ENCODE results near the gene ZFP36. TPM values are rescaled to one million over a fixed set of nuclear protein-coding genes. Genes with fewer than 3 reads are reported as not detected.
"Not testable (repeated sequence)": the region's sequence is repeated elsewhere in the genome, so short reads cannot be mapped to it uniquely, and the experiment has no call there.

ZFP36 gene
- total and polyA plus RNA-seq, 4 experiments from 2014 or later: 151 to 191 (median 158) TPM

DNA sequence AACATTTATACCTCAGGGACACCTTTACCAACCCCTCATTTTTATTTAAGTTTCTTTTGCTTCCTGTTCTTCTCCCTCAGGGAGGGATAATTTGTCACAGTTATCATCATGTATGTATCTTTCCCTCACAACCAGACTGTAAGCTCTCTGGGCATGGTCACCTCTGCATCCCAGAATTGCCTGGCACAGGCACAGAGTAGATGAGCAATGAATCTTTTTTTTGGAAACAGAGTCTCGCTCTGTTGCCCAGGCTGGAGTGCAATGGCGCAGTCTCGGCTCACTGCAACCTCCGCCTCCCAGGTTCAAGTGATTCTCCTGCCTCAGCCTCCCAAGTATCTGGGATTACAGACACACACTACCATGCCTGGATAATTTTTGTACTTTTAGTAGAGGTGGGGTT is 27.3 kb upstream of the ZFP36 start:
- DNase-seq; H3K27me3 ChIP-seq (ENCODE audit: insufficient read depth, low read length); POLR2A ChIA-PET (ENCODE audit: partially characterized antibody); H3K4me3 Mint-ChIP-seq; H3K4me1 ChIP-seq (ENCODE audit: insufficient read depth, low read length); H3K4me3 ChIP-seq (ENCODE audit: low read length in 2 of 2); H3K27me3 Mint-ChIP-seq; CTCF ChIA-PET (ENCODE audit: partially characterized antibody); H3K9me3 Mint-ChIP-seq; H3K4me1 Mint-ChIP-seq; H3K9me3 ChIP-seq (ENCODE audit: control insufficient read depth in 1 of 2, low read length in 2 of 2); H3K27ac ChIP-seq (ENCODE audit: low read depth, low read length); intact Hi-C loops (cut with micrococcal nuclease): not testable (repeated sequence)
- H3K36me3 Mint-ChIP-seq: peaks cover 42 to 86% of the 10 kb centered on the region in 2 donors
- peak overlapping the region in 3 of 7 donors; percentile 31 to 70 (median 63) for H3K27ac Mint-ChIP-seq
- H3K36me3 ChIP-seq (ENCODE audit: insufficient read depth, low read length): peaks cover 68% of the 10 kb centered on the region

- Mint-ChIP-seq H3K27ac (peak overlapping the region in 3 of 7 donors; percentile 31 to 86 (median 70)), H3K36me3 (peaks cover 39 to 88% of the 10 kb centered on the region in 2 donors)
- POLR2A ChIA-PET (ENCODE audit: partially characterized antibody): no interaction called here
These were observed 26.7 kb upstream of the ZFP36 start for GRCh38 chr19:39379865-39380396.

GRCh38 chr19:39380521-39381502 is 25.8 kb upstream of the ZFP36 start:
- Mint-ChIP-seq H3K27me3 (no peaks in the 10 kb centered on the region), H3K27ac (peak overlapping the region in 6 of 7 donors; percentile 16 to 86 (median 34)), H3K4me1 (no peaks in the 10 kb centered on the region), H3K4me3 (no peak overlapping the region), H3K9me3 (no peaks in the 10 kb centered on the region), H3K36me3 (peaks cover 36 to 89% of the 10 kb centered on the region in 2 donors)
- CTCF ChIA-PET (ENCODE audit: partially characterized antibody): no interaction called here
- Histone ChIP-seq H3K4me1 (ENCODE audit: insufficient read depth, low read length) (no peaks in the 10 kb centered on the region), H3K27me3 (ENCODE audit: insufficient read depth, low read length) (no peaks in the 10 kb centered on the region), H3K36me3 (ENCODE audit: insufficient read depth, low read length) (peaks cover 68% of the 10 kb centered on the region), H3K27ac (ENCODE audit: low read depth, low read length) (no peak overlapping the region), H3K4me3 (ENCODE audit: low read length in 2 of 2) (no peak overlapping the region), H3K9me3 (ENCODE audit: control insufficient read depth in 1 of 2, low read length in 2 of 2) (no peaks in the 10 kb centered on the region)
- POLR2A ChIA-PET (ENCODE audit: partially characterized antibody): no interaction called here
- intact Hi-C loops (cut with micrococcal nuclease): no loop called here
- DNase-seq: no peak

More at GRCh38 chr19:39379865-39380396, 26.7 kb upstream of the ZFP36 start:
- Histone ChIP-seq H3K36me3 (ENCODE audit: insufficient read depth, low read length) (peaks cover 68% of the 10 kb centered on the region), H3K4me1 (ENCODE audit: insufficient read depth, low read length) (no peaks in the 10 kb centered on the region), H3K9me3 (ENCODE audit: control insufficient read depth in 1 of 2, low read length in 2 of 2) (no peaks in the 10 kb centered on the region), H3K4me3 (ENCODE audit: low read length in 2 of 2) (no peak overlapping the region), H3K27me3 (ENCODE audit: insufficient read depth, low read length) (no peaks in the 10 kb centered on the region), H3K27ac (ENCODE audit: low read depth, low read length) (no peak overlapping the region)
- no peak for DNase-seq
- intact Hi-C loops (cut with micrococcal nuclease): no loop called here
- Mint-ChIP-seq H3K4me1 (no peaks in the 10 kb centered on the region), H3K27me3 (no peaks in the 10 kb centered on the region), H3K4me3 (no peak overlapping the region), H3K9me3 (no peaks in the 10 kb centered on the region)
- CTCF ChIA-PET (ENCODE audit: partially characterized antibody): no interaction called here

DNA sequence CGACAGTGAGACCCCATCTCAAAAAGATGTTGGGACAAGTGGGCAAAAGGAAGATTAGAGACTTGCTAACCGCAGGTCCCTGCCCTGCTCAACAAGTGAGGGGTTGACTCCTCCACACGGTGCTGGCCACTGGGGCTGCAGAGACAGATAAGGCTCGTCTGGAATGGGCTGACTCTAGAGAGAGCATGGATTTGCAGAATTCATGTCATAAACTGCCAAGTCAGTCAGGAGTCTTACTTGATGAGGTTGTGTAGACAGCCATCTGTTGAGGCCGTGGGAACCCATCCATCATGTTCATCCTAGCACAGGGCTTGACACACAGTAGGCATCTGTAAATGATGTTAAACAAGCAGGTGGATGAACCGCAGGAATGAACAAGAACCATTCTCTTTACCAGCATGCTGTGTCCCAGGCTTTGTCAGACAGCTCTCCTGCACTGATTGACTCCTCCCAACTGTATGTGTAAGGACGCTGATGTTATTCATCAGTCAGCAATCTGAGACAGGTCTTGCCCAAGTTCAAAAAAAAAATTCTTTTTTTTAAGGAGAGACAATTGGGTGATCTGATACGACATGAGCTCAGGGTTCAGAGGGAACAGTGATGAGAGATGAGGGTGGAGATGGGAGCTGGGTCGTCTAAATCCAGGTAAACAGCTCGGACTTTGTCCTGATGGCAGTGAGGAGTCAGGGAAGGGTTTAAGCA is 24.6 kb upstream of the ZFP36 start:
- no peak overlapping the region for H3K4me3 Mint-ChIP-seq
- Histone ChIP-seq H3K27me3 (ENCODE audit: insufficient read depth, low read length) (no peaks in the 10 kb centered on the region), H3K9me3 (ENCODE audit: control insufficient read depth in 1 of 2, low read length in 2 of 2) (no peaks in the 10 kb centered on the region), H3K27ac (ENCODE audit: low read depth, low read length) (no peak overlapping the region), H3K4me3 (ENCODE audit: low read length in 2 of 2) (no peak overlapping the region), H3K36me3 (ENCODE audit: insufficient read depth, low read length) (peaks cover 68% of the 10 kb centered on the region), H3K4me1 (ENCODE audit: insufficient read depth, low read length) (no peaks in the 10 kb centered on the region)
- ChIA-PET POLR2A (ENCODE audit: partially characterized antibody) (interaction anchor here (0.6 kb wide), 1 partner anchor 54 kb away, joined by 3 read pairs; the partner anchor contains the start of gene RPS16), CTCF (ENCODE audit: partially characterized antibody) (no interaction called here)
- intact Hi-C loops (cut with micrococcal nuclease): no loop called here
- H3K27me3 Mint-ChIP-seq: no peaks in the 10 kb centered on the region
- H3K9me3 Mint-ChIP-seq: no peaks in the 10 kb centered on the region
- H3K27ac Mint-ChIP-seq: peak overlapping the region in 5 of 7 donors; percentile 25 to 76 (median 36)
- DNase-seq: no peak
- peaks cover 0 to 3% (median 0%) of the 10 kb centered on the region in 4 donors for H3K4me1 Mint-ChIP-seq
- H3K36me3 Mint-ChIP-seq: peaks cover 41 to 90% of the 10 kb centered on the region in 2 donors

- Histone ChIP-seq H3K36me3 (ENCODE audit: insufficient read depth, low read length) (peaks cover 64% of the 10 kb centered on the region), H3K4me3 (ENCODE audit: low read length in 2 of 2) (no peak overlapping the region), H3K9me3 (ENCODE audit: control insufficient read depth in 1 of 2, low read length in 2 of 2) (no peaks in the 10 kb centered on the region), H3K4me1 (ENCODE audit: insufficient read depth, low read length) (no peaks in the 10 kb centered on the region), H3K27me3 (ENCODE audit: insufficient read depth, low read length) (no peaks in the 10 kb centered on the region), H3K27ac (ENCODE audit: low read depth, low read length) (no peak overlapping the region)
- no peak overlapping the region for H3K4me3 Mint-ChIP-seq
- intact Hi-C loops (cut with micrococcal nuclease): no loop called here
- ChIA-PET POLR2A (ENCODE audit: partially characterized antibody) (interaction anchor here (0.6 kb wide), 1 partner anchor 53 kb away, joined by 3 read pairs; the partner anchor contains the start of gene RPS16), CTCF (ENCODE audit: partially characterized antibody) (no interaction called here)
- DNase-seq: no peak
- peaks cover 0 to 3% (median under 1%) of the 10 kb centered on the region in 4 donors for H3K4me1 Mint-ChIP-seq
- no peaks in the 10 kb centered on the region for H3K27me3 Mint-ChIP-seq
- no peaks in the 10 kb centered on the region for H3K9me3 Mint-ChIP-seq
- peak overlapping the region in 4 of 7 donors; percentile 40 to 80 (median 54) for H3K27ac Mint-ChIP-seq
- H3K36me3 Mint-ChIP-seq: peaks cover 36 to 89% of the 10 kb centered on the region in 2 donors
These were observed 23.4 kb upstream of the ZFP36 start for GRCh38 chr19:39382991-39383828.

DNA sequence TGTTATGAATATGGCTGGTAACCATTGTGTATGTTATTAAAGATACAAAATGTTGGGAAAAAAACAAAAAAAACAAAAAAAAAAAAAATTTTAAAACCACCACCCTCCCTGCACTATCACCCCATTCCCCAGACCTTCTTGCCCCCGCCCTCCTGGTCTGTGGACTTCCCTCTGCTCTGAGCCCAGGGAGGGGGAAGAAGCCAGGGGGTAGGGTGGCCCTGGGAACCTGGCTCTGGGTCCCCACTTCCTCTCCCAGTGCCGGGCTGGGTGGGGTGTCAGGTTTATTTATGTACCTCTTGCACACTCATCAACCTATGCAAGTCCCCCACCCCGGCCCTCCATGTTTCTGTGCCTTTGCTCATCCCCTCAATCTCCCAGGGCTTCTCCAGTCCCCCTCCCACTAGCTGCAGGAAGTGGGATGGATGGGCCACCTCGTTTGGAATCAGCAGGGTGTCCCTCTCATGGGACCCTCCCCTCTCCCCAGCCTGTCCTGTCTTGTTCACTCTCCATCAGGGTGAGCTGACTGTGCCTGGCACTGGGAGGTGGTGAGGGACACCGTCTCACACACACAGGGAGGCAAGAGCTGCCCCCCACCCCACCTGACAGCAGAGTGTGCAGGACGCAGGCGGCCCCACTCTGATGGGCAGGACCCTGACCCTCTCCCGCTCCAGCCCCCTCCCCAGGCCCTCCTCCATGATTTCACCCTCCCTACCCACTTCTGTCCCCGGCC is 21.6 kb upstream of the ZFP36 start:
- Histone ChIP-seq H3K9me3 (ENCODE audit: control insufficient read depth in 1 of 2, low read length in 2 of 2) (no peaks in the 10 kb centered on the region), H3K27me3 (ENCODE audit: insufficient read depth, low read length) (no peaks in the 10 kb centered on the region), H3K27ac (ENCODE audit: low read depth, low read length) (no peak overlapping the region), H3K36me3 (ENCODE audit: insufficient read depth, low read length) (peaks cover 66% of the 10 kb centered on the region), H3K4me3 (ENCODE audit: low read length in 2 of 2) (no peak overlapping the region), H3K4me1 (ENCODE audit: insufficient read depth, low read length) (peaks cover 6% of the 10 kb centered on the region)
- ChIA-PET POLR2A (ENCODE audit: partially characterized antibody) (interaction anchor here (0.7 to 0.8 kb wide), 2 partner anchors 26 to 253 kb away, joined by 3 read pairs; no protein-coding TSS in a partner anchor), CTCF (ENCODE audit: partially characterized antibody) (no interaction called here)
- intact Hi-C loops (cut with micrococcal nuclease): no loop called here
- peak overlapping the region in 6 of 7 donors; percentile 37 to 89 (median 75) for H3K27ac Mint-ChIP-seq
- no peak for DNase-seq
- H3K4me3 Mint-ChIP-seq: no peak overlapping the region
- H3K9me3 Mint-ChIP-seq: no peaks in the 10 kb centered on the region
- H3K27me3 Mint-ChIP-seq: no peaks in the 10 kb centered on the region
- peaks cover 39 to 88% of the 10 kb centered on the region in 2 donors for H3K36me3 Mint-ChIP-seq
- peaks cover 2 to 16% (median 7%) of the 10 kb centered on the region in 4 donors for H3K4me1 Mint-ChIP-seq

All from CD4-positive, alpha-beta memory T cell (primary cell).